ENCODE data around the gene BUB1.
"Not testable (repeated sequence)": the region's sequence is repeated elsewhere in the genome, so short reads cannot be mapped to it uniquely, and the experiment has no call there.

Gene BUB1

GRCh38 chr2:110589677-110590330 is 88.1 kb downstream of the BUB1 start:
- not testable (repeated sequence) for FAIRE-seq

DNA sequence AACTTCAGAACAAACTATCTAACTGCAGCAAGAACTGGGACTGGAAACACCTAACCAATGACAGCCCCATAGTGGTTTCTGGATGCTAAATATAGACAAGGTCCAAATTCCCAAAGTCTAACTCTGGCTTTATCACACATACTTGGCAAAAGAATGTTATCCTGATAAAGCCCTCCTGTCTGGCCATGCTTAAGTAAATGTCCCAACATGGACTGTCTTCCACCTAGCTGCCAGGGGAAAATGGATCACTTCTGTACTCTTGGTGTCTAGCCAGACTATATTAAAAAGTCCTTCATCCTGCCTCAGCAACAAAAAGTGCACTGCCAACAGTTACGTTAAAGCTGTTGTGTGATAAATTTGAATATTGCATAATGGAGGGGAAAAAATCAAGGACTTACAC is 89.3 kb downstream of the BUB1 start:
- not testable (repeated sequence) for FAIRE-seq
